ENCODE measurements around the gene SECTM1.

GRCh38 chr17:82378741-82379021 lies 45.1 kb upstream of the SECTM1 start:
- TF ChIP-seq CTCF (conservative IDR thresholded peaks at IDR 0.05 in 1 of 2, IDR thresholded peaks at IDR 0.05 in 1 of 2; ENCODE audit: extremely low read depth in 1 of 2, insufficient read depth in 1 of 2, low read depth in 1 of 2, low read length in 2 of 2) = no peak
- no peak for TF ChIP-seq EZH2 (IDR thresholded peaks at IDR 0.05; ENCODE audit: borderline replicate concordance, low read length)

All from mammary epithelial cell (primary cell).